Measurements from ENCODE around the gene PREX1. TPM values are rescaled to one million over a fixed set of nuclear protein-coding genes. Genes with fewer than 3 reads are reported as not detected.
"Not testable (repeated sequence)": the region's sequence is repeated elsewhere in the genome, so short reads cannot be mapped to it uniquely, and the experiment has no call there.

Gene PREX1
- total RNA-seq, 3 donors from 2014 or later, result 9.9 to 14.1 (median 13.5) TPM

- no peak for TF ChIP-seq CTCF (IDR thresholded peaks at IDR 0.05)
- Histone ChIP-seq H3K9me3 (no peaks in the 10 kb centered on the region), H3K4me1 (ENCODE audit: low read depth) (no peaks in the 10 kb centered on the region), H3K4me3 (no peak overlapping the region), H3K36me3 (ENCODE audit: low read depth) (no peaks in the 10 kb centered on the region)
- DNase-seq (peak in 1 of 3 donors; percentile 26), ATAC-seq (peak; percentile 41)
- intact Hi-C loops (cut with DNase I, micrococcal nuclease), result no loop called here
Measured at GRCh38 chr20:48758206-48758820, 69.5 kb downstream of the PREX1 start.

GRCh38 chr20:48756774-48757173 lies 71.0 kb downstream of the PREX1 start:
- intact Hi-C loops (cut with DNase I, micrococcal nuclease); DNase-seq; H3K4me3 ChIP-seq; H3K9me3 ChIP-seq; ATAC-seq; H3K36me3 ChIP-seq (ENCODE audit: low read depth); H3K4me1 ChIP-seq (ENCODE audit: low read depth): not testable (repeated sequence)

- Histone ChIP-seq H3K4me1 (ENCODE audit: low read depth) (peaks cover 2% of the 10 kb centered on the region), H3K9me3 (no peaks in the 10 kb centered on the region), H3K4me3 (no peak overlapping the region), H3K36me3 (ENCODE audit: low read depth) (no peaks in the 10 kb centered on the region)
- intact Hi-C loops (cut with DNase I, micrococcal nuclease), result no loop called here
- DNase-seq (no peak), ATAC-seq (no peak)
- no peak for TF ChIP-seq CTCF (IDR thresholded peaks at IDR 0.05)
Measured at GRCh38 chr20:48754292-48754691, 73.5 kb downstream of the PREX1 start.

- Histone ChIP-seq H3K4me3 (no peak overlapping the region), H3K9me3 (no peaks in the 10 kb centered on the region), H3K36me3 (ENCODE audit: low read depth) (no peaks in the 10 kb centered on the region), H3K4me1 (ENCODE audit: low read depth) (peaks cover 2% of the 10 kb centered on the region)
- ATAC-seq (no peak), DNase-seq (no peak)
- no peak for TF ChIP-seq CTCF (IDR thresholded peaks at IDR 0.05)
- intact Hi-C loops (cut with DNase I, micrococcal nuclease), result no loop called here
Measured at GRCh38 chr20:48752963-48753362, 74.8 kb downstream of the PREX1 start.

GRCh38 chr20:48751871-48752270 lies 75.9 kb downstream of the PREX1 start:
- Histone ChIP-seq H3K9me3 (no peaks in the 10 kb centered on the region), H3K36me3 (ENCODE audit: low read depth) (no peaks in the 10 kb centered on the region), H3K4me3 (no peak overlapping the region), H3K4me1 (ENCODE audit: low read depth) (peaks cover 2% of the 10 kb centered on the region)
- DNase-seq (no peak), ATAC-seq (peak; percentile 33)
- TF ChIP-seq CTCF (IDR thresholded peaks at IDR 0.05), result no peak
- intact Hi-C loops (cut with DNase I, micrococcal nuclease), result no loop called here

- Histone ChIP-seq H3K4me1 (ENCODE audit: low read depth) (peaks cover 2% of the 10 kb centered on the region), H3K36me3 (ENCODE audit: low read depth) (no peaks in the 10 kb centered on the region), H3K9me3 (no peaks in the 10 kb centered on the region), H3K4me3 (no peak overlapping the region)
- intact Hi-C loops (cut with DNase I, micrococcal nuclease), result no loop called here
- ATAC-seq (peak; percentile 76), DNase-seq (peak; percentile 40 to 78 (median 58))
- no peak for TF ChIP-seq CTCF (IDR thresholded peaks at IDR 0.05)
Measured at GRCh38 chr20:48750941-48751635, 76.7 kb downstream of the PREX1 start.

Data from mucosa of descending colon (tissue), 3 donors.